Gastrocnemius medialis (tissue), 4 donors: ENCODE measurements around the gene CNST. TPM values are rescaled to one million over a fixed set of nuclear protein-coding genes. Genes with fewer than 3 reads are reported as not detected.

Source experiments
- ATAC-seq, 2 donors: fragments of 150-250 bp; one replicate each; pipeline ENCODE4 v1.9.1; 2016
- DNase-seq, 2 donors: peaks; one replicate each; pipeline ENCODE4 v3.0.0-alpha.2; 2019
- H3K27ac ChIP-seq, 4 donors: fragments of 200-600 bp; sonication (generic); 1 replicate in 1 of 4; 2 replicates in 3 of 4; pipeline ENCODE4 v1.5.1; 2016 to 2018; ENCODE audit warnings: mild to moderate bottlenecking in 2 of 4, moderate library complexity in 1 of 4
- H3K27me3 ChIP-seq, 3 donors: fragments of 200-600 bp; sonication (generic) in 2 of 3; 1 replicate in 1 of 3; 2 replicates in 2 of 3; pipeline versions ENCODE4 v1.5.1 to v1.6.0; 2016 to 2019; ENCODE audit warnings: mild to moderate bottlenecking in 1 of 3, moderate library complexity in 1 of 3
- H3K36me3 ChIP-seq, 2 donors: fragments of 200-600 bp; sonication (generic) in 1 of 2; one replicate each; pipeline ENCODE4 v1.5.1; 2017 to 2018
- H3K4me1 ChIP-seq, 2 donors: fragments of 200-600 bp; sonication (generic) in 1 of 2; one replicate each; pipeline ENCODE4 v1.5.1; 2016 to 2017; ENCODE audit warnings: mild to moderate bottlenecking in 2 of 2
- H3K4me3 ChIP-seq, 4 donors: fragments of 200-600 bp; sonication (generic) in 3 of 4; 1 replicate in 1 of 4; 2 replicates in 3 of 4; pipeline ENCODE4 v1.5.1; 2016 to 2019; ENCODE audit warnings: mild to moderate bottlenecking in 2 of 4
- H3K9me3 ChIP-seq, 3 donors: fragments of 200-600 bp; sonication (generic) in 2 of 3; 1 replicate in 1 of 3; 2 replicates in 2 of 3; pipeline ENCODE4 v1.5.1; 2016 to 2019
- CTCF ChIP-seq, 5 experiments: fragments of 450-650 bp in 3 of 5; fragments of 200-600 bp in 2 of 5; sonication (generic) in 2 of 5; IDR thresholded peaks in 4 of 5; conservative IDR thresholded peaks in 1 of 5; 1 replicate in 4 of 5; 2 replicates in 1 of 5; pipeline ENCODE4 v1.5.1; 2016 to 2019; ENCODE audit warnings: antibody characterized with exemption in 5 of 5, mild to moderate bottlenecking in 3 of 5, moderate library complexity in 3 of 5
- POLR2A ChIP-seq, 2 donors: fragments of 450-650 bp; IDR thresholded peaks; one replicate each; pipeline ENCODE4 v1.6.1; 2017; ENCODE audit warnings: antibody characterized with exemption in 2 of 2, mild to moderate bottlenecking in 2 of 2, moderate library complexity in 2 of 2
- in situ Hi-C, 4 donors: fragments of 200-750 bp; cut with MboI; loops; one replicate each; pipeline versions ENCODE4 v1.15.0 to v1.8.0; 2017; ENCODE audit warnings: low sequenced_read_pairs in 4 of 4
- intact Hi-C: fragments of 100-400 bp; cut with DNase I; formaldehyde crosslinking; loops from one replicate; pipeline ENCODE4 v1.15.1; 2023; ENCODE audit warnings: low total_unique reads
- total RNA-seq, 4 donors: library from RNA; depleted of rRNA; stranded (reverse); fragments of >200 nt; gene quantifications; one replicate each; pipeline versions ENCODE4 v1.1.0 to v1.2.3, GENCODE V29; 2016

CNST gene
- total RNA-seq, 4 donors from 2014 or later, result 62.7 to 105 (median 81.5) TPM

GRCh38 chr1:246530482-246530881, 35.8 kb upstream of the CNST start:
- Histone ChIP-seq H3K4me1 (no peaks in the 10 kb centered on the region), H3K9me3 (no peaks in the 10 kb centered on the region), H3K27ac (no peak overlapping the region), H3K36me3 (no peaks in the 10 kb centered on the region), H3K4me3 (no peak overlapping the region), H3K27me3 (no peaks in the 10 kb centered on the region)
- in situ Hi-C loops (no loop called here), intact Hi-C loops (no loop called here)
- DNase-seq (no peak), ATAC-seq (no peak)
- TF ChIP-seq CTCF (IDR thresholded peaks at IDR 0.05 in 4 of 5, conservative IDR thresholded peaks at IDR 0.05 in 1 of 5), result no peak
- TF ChIP-seq POLR2A (IDR thresholded peaks at IDR 0.05), result no peak

GRCh38 chr1:246532519-246532918, 33.7 kb upstream of the CNST start:
- Histone ChIP-seq H3K4me1 (peaks cover 0 to 2% of the 10 kb centered on the region in 2 donors), H3K9me3 (no peaks in the 10 kb centered on the region), H3K4me3 (no peak overlapping the region), H3K36me3 (no peaks in the 10 kb centered on the region), H3K27me3 (no peaks in the 10 kb centered on the region), H3K27ac (no peak overlapping the region)
- DNase-seq (no peak), ATAC-seq (no peak)
- in situ Hi-C loops (no loop called here), intact Hi-C loops (no loop called here)
- TF ChIP-seq POLR2A (IDR thresholded peaks at IDR 0.05), result no peak
- no peak for TF ChIP-seq CTCF (IDR thresholded peaks at IDR 0.05 in 4 of 5, conservative IDR thresholded peaks at IDR 0.05 in 1 of 5)

- TF ChIP-seq CTCF (IDR thresholded peaks at IDR 0.05 in 4 of 5, conservative IDR thresholded peaks at IDR 0.05 in 1 of 5) (no peak), POLR2A (IDR thresholded peaks at IDR 0.05) (no peak)
- H3K4me3 ChIP-seq, result no peak overlapping the region
- H3K4me1 ChIP-seq, result peaks cover 0 to 7% of the 10 kb centered on the region in 2 donors
- ATAC-seq (no peak), DNase-seq (no peak)
- H3K36me3 ChIP-seq, result no peaks in the 10 kb centered on the region
- in situ Hi-C loops (no loop called here), intact Hi-C loops (no loop called here)
- no peak overlapping the region for H3K27ac ChIP-seq
- no peaks in the 10 kb centered on the region for H3K27me3 ChIP-seq
- no peaks in the 10 kb centered on the region for H3K9me3 ChIP-seq
Observed at GRCh38 chr1:246533371-246533905, 32.8 kb upstream of the CNST start.

GRCh38 chr1:246534114-246534513, 32.1 kb upstream of the CNST start:
- TF ChIP-seq CTCF (IDR thresholded peaks at IDR 0.05 in 4 of 5, conservative IDR thresholded peaks at IDR 0.05 in 1 of 5), result no peak
- TF ChIP-seq POLR2A (IDR thresholded peaks at IDR 0.05), result no peak
- Histone ChIP-seq H3K27me3 (no peaks in the 10 kb centered on the region), H3K36me3 (no peaks in the 10 kb centered on the region), H3K9me3 (no peaks in the 10 kb centered on the region), H3K4me3 (no peak overlapping the region), H3K4me1 (peaks cover 0 to 7% of the 10 kb centered on the region in 2 donors), H3K27ac (no peak overlapping the region)
- in situ Hi-C loops, result no loop called here
- ATAC-seq (no peak), DNase-seq (no peak)
- intact Hi-C loops, result no loop called here

- peak in 1 of 2 donors; percentile 53 for ATAC-seq
- DNase-seq, result no peak
- H3K4me3 ChIP-seq, result no peak overlapping the region
- H3K27me3 ChIP-seq, result no peaks in the 10 kb centered on the region
- H3K4me1 ChIP-seq, result peaks cover 0 to 7% of the 10 kb centered on the region in 2 donors
- no peak for TF ChIP-seq POLR2A (IDR thresholded peaks at IDR 0.05)
- TF ChIP-seq CTCF (IDR thresholded peaks at IDR 0.05 in 4 of 5, conservative IDR thresholded peaks at IDR 0.05 in 1 of 5), result no peak
- H3K36me3 ChIP-seq, result peaks cover 0 to 24% of the 10 kb centered on the region in 2 donors
- no peaks in the 10 kb centered on the region for H3K9me3 ChIP-seq
- in situ Hi-C loops (no loop called here), intact Hi-C loops (no loop called here)
- no peak overlapping the region for H3K27ac ChIP-seq
Observed at GRCh38 chr1:246537441-246537840, 28.8 kb upstream of the CNST start.
